HG03354 (cell line): Measurements from ENCODE around the gene MYLK2.
"Not testable (repeated sequence)": the region's sequence is repeated elsewhere in the genome, so short reads cannot be mapped to it uniquely, and the experiment has no call there.

Source experiments
- ATAC-seq: cut with Tn5 transposase; IDR thresholded peaks from one replicate; pipeline ENCODE4 v1.9.1; 2021; ENCODE audit warnings: mild to moderate bottlenecking; ENCODE audit not compliant: unreplicated experiment, poor library complexity, severe bottlenecking

Gene MYLK2

GRCh38 chr20:31814142-31814541 lies 5.0 kb upstream of the MYLK2 start:
- ATAC-seq: not testable (repeated sequence)

- ATAC-seq: no peak
Measured at GRCh38 chr20:31815408-31816188, 3.6 kb upstream of the MYLK2 start.

GRCh38 chr20:31816221-31816620 lies 2.9 kb upstream of the MYLK2 start:
- no peak for ATAC-seq

- ATAC-seq: no peak
Measured at GRCh38 chr20:31817461-31817860, 1.7 kb upstream of the MYLK2 start.

GRCh38 chr20:31818376-31818908 lies 714 bp upstream of the MYLK2 start:
- ATAC-seq: no peak

DNA sequence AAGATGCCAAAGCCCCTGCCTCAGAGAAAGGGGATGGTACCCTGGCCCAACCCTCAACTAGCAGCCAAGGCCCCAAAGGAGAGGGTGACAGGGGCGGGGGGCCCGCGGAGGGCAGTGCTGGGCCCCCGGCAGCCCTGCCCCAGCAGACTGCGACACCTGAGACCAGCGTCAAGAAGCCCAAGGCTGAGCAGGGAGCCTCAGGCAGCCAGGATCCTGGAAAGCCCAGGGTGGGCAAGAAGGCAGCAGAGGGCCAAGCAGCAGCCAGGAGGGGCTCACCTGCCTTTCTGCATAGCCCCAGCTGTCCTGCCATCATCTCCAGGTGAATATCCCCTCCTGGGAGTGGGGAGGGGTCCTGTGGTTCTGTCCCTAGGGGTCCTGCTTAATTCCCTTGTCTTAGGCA lies 1.1 kb downstream of the MYLK2 start:
- ATAC-seq: no peak

DNA sequence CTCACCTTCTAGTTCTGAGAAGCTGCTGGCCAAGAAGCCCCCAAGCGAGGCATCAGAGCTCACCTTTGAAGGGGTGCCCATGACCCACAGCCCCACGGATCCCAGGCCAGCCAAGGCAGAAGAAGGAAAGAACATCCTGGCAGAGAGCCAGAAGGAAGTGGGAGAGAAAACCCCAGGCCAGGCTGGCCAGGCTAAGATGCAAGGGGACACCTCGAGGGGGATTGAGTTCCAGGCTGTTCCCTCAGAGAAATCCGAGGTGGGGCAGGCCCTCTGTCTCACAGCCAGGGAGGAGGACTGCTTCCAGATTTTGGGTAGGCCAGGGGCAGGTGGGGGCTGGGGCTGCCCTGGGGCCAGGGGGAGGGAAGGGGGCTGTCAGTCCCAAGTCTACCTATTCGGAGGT lies 2.3 kb downstream of the MYLK2 start:
- ATAC-seq: no peak

- peak; percentile 74 for ATAC-seq
Measured at GRCh38 chr20:31822421-31823330, 3.5 kb downstream of the MYLK2 start.

DNA sequence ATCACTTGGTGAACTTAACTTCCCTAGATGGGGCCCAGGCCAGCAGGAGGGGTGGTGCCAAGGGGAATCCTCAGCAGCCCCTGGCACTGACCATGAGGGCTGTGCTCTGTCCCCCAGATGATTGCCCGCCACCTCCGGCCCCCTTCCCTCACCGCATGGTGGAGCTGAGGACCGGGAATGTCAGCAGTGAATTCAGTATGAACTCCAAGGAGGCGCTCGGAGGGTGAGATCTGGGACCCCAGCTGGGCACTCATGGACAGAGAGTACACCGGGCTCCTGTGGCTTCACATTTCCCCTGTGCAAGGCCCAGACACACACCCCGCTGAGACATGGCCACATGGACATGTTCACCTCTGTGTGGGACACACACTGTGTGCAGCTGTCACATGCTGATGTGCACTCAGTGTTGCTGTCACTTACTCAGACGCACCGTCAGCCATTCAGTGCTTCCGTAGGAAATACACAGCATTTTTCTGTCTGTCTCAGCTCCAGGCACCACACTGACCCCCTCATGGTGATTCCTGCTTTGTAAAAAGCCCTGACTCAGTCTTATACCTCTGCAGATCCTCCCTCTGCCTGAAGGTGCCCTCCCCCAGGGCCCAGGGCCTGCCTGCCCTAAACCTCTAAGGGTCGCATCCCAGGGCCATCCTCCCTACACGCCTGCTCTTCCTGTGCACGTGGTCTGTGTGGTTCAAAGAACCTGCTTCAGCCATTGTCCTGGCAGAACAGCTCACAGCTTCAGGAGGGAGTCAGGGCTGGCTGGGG lies 4.4 kb downstream of the MYLK2 start:
- ATAC-seq: no peak

DNA sequence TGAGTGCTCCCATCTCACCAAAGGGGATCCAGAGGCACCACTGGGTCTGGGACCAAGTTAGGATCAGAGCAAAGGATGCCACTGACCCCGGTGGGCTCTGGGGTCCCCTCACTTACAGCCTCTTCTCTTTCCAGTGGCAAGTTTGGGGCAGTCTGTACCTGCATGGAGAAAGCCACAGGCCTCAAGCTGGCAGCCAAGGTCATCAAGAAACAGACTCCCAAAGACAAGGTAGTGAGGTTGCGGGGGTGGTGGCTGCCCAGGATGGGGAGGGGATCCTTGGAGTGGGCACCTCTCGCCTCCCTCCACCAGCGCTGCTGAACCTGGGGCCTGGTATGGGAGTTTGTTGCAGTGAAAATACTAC lies 4.9 kb downstream of the MYLK2 start:
- no peak for ATAC-seq

DNA sequence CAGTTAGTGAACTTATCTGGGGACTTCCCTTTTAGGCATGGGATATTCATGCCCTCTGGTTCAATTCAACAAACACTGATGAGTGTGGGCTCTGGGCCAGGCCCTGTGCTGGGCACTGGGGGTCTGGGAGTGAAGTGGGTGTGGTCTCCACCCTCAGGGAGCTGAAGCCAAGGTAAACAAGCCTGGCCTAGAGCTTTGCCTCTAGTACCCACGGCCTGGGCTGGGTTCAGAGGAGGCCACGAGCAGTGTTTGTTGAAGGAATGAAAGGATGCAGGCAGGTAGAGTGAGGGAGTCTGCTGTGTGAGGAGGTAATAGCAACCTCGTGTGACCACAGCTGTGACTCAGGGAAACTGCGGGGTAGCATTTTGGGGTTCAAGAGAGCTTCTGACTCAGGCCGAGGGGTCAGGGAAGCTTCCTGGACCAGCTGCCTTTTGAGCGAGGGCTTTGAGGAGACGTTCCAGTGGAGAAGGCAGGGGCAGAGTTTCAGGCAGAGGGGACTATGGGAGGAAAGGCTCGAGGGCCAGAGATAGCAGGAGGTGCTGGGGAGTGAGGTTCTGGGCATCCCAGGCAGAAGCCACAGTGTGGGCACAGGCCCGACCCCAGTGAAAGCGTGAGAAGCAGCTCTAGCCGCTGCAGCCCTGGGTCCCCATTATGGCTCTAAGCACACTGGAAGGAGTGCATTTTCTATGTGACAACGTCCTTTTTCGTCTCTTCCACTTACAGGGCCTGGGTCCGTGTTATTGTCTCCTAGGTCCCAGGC lies 5.6 kb downstream of the MYLK2 start:
- ATAC-seq: no peak

GRCh38 chr20:31826074-31826473 lies 6.9 kb downstream of the MYLK2 start:
- ATAC-seq: no peak

GRCh38 chr20:31827059-31827458 lies 7.9 kb downstream of the MYLK2 start:
- ATAC-seq: no peak

GRCh38 chr20:31828016-31828415 lies 8.9 kb downstream of the MYLK2 start:
- not testable (repeated sequence) for ATAC-seq

DNA sequence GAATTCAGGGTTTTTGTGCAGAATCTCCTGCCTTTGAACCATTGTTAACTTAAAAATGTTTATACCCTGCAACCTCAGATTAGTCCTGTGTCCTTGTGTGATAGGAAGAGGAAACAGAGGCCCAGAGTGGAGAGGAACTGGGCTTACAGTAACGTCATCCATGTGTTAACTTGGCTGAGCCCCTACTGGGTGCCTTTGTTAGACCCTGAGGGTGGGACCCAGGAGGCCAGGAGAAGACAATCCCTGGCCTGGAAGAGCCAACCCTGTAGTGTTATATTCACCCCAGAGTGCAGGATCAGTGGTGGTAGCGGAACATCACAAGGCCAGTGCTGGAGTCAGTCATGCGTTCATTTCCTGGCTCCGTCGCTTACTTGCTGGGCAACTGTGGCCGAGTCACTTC lies 10.6 kb downstream of the MYLK2 start:
- ATAC-seq: no peak

GRCh38 chr20:31830406-31830981 lies 11.3 kb downstream of the MYLK2 start:
- ATAC-seq: no peak

DNA sequence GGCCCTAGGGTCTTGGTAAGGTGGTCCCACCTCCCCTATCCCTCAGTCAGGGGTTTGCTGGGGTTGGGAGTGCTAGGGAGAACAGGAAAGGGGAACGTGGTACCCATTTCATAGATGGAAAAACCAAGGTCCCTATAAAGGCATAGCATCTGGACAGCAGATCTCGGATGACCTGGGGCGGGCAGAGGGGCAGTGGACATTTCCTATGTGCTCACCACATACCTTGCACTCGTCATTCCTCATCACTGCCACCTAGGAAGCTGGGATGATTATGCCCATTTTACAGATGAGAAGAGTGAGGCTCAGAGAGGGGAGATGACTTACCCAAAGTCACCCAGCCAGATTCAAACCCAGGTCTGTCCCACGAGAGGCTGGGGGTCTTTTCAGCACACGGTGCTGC lies 12.1 kb downstream of the MYLK2 start:
- no peak for ATAC-seq

GRCh38 chr20:31831771-31832306 lies 12.7 kb downstream of the MYLK2 start:
- ATAC-seq: no peak
